ENCODE data around the gene FILIP1. TPM values are rescaled to one million over a fixed set of nuclear protein-coding genes. Genes with fewer than 3 reads are reported as not detected.

Gene FILIP1
- total RNA-seq, 2 experiments from 2014 or later = not detected

DNA sequence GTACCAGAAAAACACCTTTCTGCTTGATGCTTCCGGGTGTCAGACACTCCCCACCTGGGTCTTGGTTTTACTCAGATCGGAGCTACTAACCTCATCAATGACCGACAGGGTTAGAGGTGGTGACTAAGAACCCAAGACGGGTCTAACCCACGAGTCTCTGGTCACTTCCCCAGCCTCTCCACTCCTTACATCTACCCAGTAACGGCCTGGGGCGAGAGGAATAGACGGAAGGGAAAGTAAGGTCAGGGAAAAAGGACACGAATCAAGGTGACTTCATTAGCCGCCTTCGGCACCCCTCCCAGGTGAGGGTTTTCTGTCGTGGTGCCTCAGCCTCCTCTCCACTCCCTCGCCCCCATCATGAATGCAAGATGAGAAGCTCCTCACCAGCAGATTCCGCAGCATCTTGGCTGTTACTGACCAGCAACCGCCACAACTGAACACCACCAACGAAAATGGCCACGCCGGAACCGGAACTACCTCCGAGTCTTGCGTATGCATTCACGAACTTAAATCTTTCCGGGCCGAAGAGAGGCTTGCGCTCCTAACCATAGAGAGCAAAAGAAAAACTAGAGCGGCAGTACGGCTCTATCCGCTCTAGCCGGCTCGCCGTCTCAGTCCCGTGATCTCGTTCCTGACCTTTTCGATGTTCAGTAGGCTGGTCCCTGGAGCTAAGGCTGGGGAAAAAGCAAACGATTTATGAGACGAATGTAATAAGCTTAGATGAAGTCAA, 250.1 kb downstream of the FILIP1 start, which contains the start of gene COX7A2:
Gene COX7A2, minus strand, starts transcription at position 469 of the 730 bp plus-strand sequence. Its CDS starts 67 bp downstream, at position 402.
- H3K4me3 Mint-ChIP-seq = peak within 1 kb of the TSS; percentile 95
- H3K36me3 Mint-ChIP-seq = peaks cover 29% of the 10 kb centered on the region
- DNase-seq (peak; percentile 94), ATAC-seq (peak; percentile 97)
- no peaks in the 10 kb centered on the region for H3K9me3 Mint-ChIP-seq (ENCODE audit: low read depth)
- H3K27ac Mint-ChIP-seq = peak within 1 kb of the TSS; percentile 97
- H3K27me3 Mint-ChIP-seq = peaks cover 14% of the 10 kb centered on the region
- CTCF ChIA-PET = interaction anchor here (0.8 to 1.6 kb wide), 3 partner anchors 33 to 40 kb away, joined by 3 to 5 read pairs (median 4); no protein-coding TSS in a partner anchor
- H3K4me1 Mint-ChIP-seq = peaks cover 31% of the 10 kb centered on the region

Small RNAs within 50 kb of the gene (microRNA-seq; reads per million reads assigned to microRNA genes)
- gene MIR4463 = not detected

Other genes with a start within 250 kb of the FILIP1 start
- 100 to 1,000 TPM; 377 to 456 TPM for gene COX7A2, start 250.0 kb downstream of the FILIP1 start, total RNA-seq
- gene TMEM30A, start 209.0 kb downstream of the FILIP1 start, total RNA-seq = 10 to 100 TPM; 39.9 to 54.4 TPM
- 10 to 100 TPM; 79.2 to 80.4 TPM for gene SENP6, start 108.1 kb upstream of the FILIP1 start, total RNA-seq